KMS-11 (cell line): ENCODE measurements around the gene RAB19.

Experiments used
- H2AFZ ChIP-seq: fragments of 200-600 bp; sonication (generic); 2 replicates; pipeline ENCODE4 v1.6.1; 2016; ENCODE audit warnings: antibody characterized with exemption, mixed run types, low read depth
- H3K27ac ChIP-seq: fragments of 200-600 bp; sonication (generic); 2 replicates; pipeline ENCODE4 v1.6.1; 2016; ENCODE audit warnings: mild to moderate bottlenecking, mixed run types
- H3K27me3 ChIP-seq: fragments of 200-600 bp; sonication (generic); 2 replicates; pipeline ENCODE4 v1.6.1; 2017; ENCODE audit warnings: mild to moderate bottlenecking, low read depth, mixed run types, moderate library complexity; ENCODE audit not compliant: insufficient read depth
- H3K36me3 ChIP-seq: fragments of 200-600 bp; sonication (generic); 2 replicates; pipeline ENCODE4 v1.6.1; 2017; ENCODE audit warnings: mild to moderate bottlenecking, mixed run types; ENCODE audit not compliant: insufficient read depth
- H3K4me1 ChIP-seq: fragments of 200-600 bp; sonication (generic); 2 replicates; pipeline ENCODE4 v1.6.1; 2016; ENCODE audit warnings: mild to moderate bottlenecking, low read depth, mixed run types; ENCODE audit not compliant: poor library complexity, severe bottlenecking
- H3K4me2 ChIP-seq: fragments of 200-600 bp; sonication (generic); 2 replicates; pipeline ENCODE4 v1.7.0; 2016; ENCODE audit warnings: mild to moderate bottlenecking, mixed run types
- H3K4me3 ChIP-seq: fragments of 200-600 bp; sonication (generic); IDR thresholded peaks from 2 replicates; pipeline ENCODE4 v1.6.1; 2017; ENCODE audit warnings: low read depth, low read length, mixed read lengths; ENCODE audit not compliant: insufficient read depth
- H3K79me2 ChIP-seq: fragments of 200-600 bp; sonication (generic); 2 replicates; pipeline ENCODE4 v1.6.1; 2016; ENCODE audit warnings: low read depth, mixed run types; ENCODE audit not compliant: insufficient read depth
- H3K9ac ChIP-seq: fragments of 200-600 bp; sonication (generic); 2 replicates; pipeline ENCODE4 v1.6.1; 2016; ENCODE audit warnings: mild to moderate bottlenecking, mixed run types
- H4K20me1 ChIP-seq: fragments of 200-600 bp; sonication (generic); 2 replicates; pipeline ENCODE4 v1.6.1; 2016; ENCODE audit warnings: mild to moderate bottlenecking, mixed run types; ENCODE audit not compliant: insufficient read depth
- TF ChIP-seq, protein P1 (sequence below): fragments of 200-600 bp; sonication (generic); conservative IDR thresholded peaks from 2 replicates; pipeline ENCODE4 v1.6.1; 2017; ENCODE audit warnings: low read depth, mild to moderate bottlenecking, antibody characterized with exemption, low read length, moderate library complexity, mixed read lengths

The RAB19 gene

DNA sequence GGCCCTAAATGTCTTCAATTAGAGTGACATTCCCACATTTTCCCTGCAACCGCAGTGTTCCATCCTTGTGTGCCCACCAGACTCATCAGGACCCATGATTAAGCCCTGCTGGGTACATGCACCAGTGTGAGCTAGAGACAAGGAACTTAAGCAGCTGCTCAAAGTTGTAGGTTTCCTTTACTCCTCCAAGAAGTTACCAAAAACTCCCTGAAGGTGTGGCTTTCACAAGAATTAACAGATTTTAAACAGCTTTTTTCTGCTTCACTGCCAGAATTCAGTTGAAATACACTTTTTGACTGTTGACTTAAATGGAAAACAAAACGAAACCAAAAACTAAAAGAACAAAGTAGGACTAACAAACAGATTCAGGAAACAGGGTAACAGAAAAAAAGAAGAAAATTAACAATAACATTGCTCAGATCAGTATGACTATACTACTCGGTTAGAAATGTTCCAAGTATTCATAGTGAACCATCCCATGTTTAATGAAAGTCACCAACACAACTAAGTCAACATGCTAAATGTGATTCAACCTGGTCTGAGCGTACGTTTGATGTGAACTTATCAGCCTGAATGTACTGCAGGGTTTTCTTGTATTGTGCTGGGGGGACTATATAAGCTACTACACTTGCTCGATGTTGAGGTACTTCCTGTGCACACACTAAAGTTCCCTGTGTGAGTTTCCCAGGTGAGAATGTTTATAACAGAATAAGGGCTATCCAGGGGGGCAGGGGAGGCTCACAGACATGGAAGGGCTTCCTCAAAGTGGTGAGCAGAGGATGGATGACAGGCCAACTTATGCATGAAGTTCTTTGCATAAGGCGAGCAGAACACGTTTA lies 27.7 kb upstream of the RAB19 start:
- no peak overlapping the region for H3K4me3 ChIP-seq
- H3K9ac ChIP-seq = no peak overlapping the region
- H3K36me3 ChIP-seq = no peaks in the 10 kb centered on the region; the same call in 1 of the 2 replicates
- no peaks in the 10 kb centered on the region for H4K20me1 ChIP-seq
- no peak overlapping the region for H3K4me2 ChIP-seq
- H2AFZ ChIP-seq = no peak overlapping the region
- H3K27me3 ChIP-seq = no peaks in the 10 kb centered on the region
- no peaks in the 10 kb centered on the region for H3K4me1 ChIP-seq
- TF ChIP-seq, protein P1, sequence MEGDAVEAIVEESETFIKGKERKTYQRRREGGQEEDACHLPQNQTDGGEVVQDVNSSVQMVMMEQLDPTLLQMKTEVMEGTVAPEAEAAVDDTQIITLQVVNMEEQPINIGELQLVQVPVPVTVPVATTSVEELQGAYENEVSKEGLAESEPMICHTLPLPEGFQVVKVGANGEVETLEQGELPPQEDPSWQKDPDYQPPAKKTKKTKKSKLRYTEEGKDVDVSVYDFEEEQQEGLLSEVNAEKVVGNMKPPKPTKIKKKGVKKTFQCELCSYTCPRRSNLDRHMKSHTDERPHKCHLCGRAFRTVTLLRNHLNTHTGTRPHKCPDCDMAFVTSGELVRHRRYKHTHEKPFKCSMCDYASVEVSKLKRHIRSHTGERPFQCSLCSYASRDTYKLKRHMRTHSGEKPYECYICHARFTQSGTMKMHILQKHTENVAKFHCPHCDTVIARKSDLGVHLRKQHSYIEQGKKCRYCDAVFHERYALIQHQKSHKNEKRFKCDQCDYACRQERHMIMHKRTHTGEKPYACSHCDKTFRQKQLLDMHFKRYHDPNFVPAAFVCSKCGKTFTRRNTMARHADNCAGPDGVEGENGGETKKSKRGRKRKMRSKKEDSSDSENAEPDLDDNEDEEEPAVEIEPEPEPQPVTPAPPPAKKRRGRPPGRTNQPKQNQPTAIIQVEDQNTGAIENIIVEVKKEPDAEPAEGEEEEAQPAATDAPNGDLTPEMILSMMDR = no peak
- no peak overlapping the region for H3K27ac ChIP-seq
- no peaks in the 10 kb centered on the region for H3K79me2 ChIP-seq

GRCh38 chr7:140383954-140384713 lies 19.7 kb upstream of the RAB19 start:
- H3K27me3 ChIP-seq = no peaks in the 10 kb centered on the region; the same call in 1 of the 2 replicates

GRCh38 chr7:140384894-140385545 lies 18.8 kb upstream of the RAB19 start:
- Histone ChIP-seq H3K9ac (no peak overlapping the region), H3K4me3 (no peak overlapping the region), H4K20me1 (no peaks in the 10 kb centered on the region; the same call in 1 of the 2 replicates), H3K27ac (no peak overlapping the region), H2AFZ (no peak overlapping the region), H3K36me3 (no peaks in the 10 kb centered on the region), H3K27me3 (peaks cover 5% of the 10 kb centered on the region; the same call in 1 of the 2 replicates), H3K79me2 (no peaks in the 10 kb centered on the region), H3K4me1 (peaks cover 1% of the 10 kb centered on the region), H3K4me2 (no peak overlapping the region)
- TF ChIP-seq, protein P1 = no peak

More at GRCh38 chr7:140383954-140384713, 19.7 kb upstream of the RAB19 start:
- TF ChIP-seq, protein P1 = no peak
- Histone ChIP-seq H3K27ac (no peak overlapping the region), H3K4me3 (no peak overlapping the region), H3K36me3 (no peaks in the 10 kb centered on the region), H3K79me2 (no peaks in the 10 kb centered on the region), H3K4me2 (no peak overlapping the region), H2AFZ (no peak overlapping the region), H3K4me1 (no peaks in the 10 kb centered on the region), H4K20me1 (no peaks in the 10 kb centered on the region), H3K9ac (no peak overlapping the region)

DNA sequence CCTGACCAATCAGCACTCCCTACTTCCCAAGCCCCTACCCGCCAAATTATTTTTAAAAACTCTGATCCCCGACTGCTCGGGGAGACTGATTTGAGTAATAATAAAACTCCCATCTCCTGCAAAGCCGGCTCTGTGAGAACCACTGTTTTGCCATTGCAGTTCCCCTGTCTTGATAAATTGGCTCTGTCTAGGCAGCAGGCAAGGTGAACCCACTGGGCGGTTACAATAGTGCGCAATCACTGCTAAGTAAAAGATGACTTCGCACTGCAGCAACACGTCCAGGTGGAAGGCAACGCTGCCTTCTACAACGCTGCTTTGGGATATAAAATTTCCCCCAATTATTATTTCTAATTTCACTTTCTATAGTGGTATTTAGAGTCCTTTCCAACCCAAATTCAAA lies 14.4 kb upstream of the RAB19 start:
- no peak overlapping the region for H3K4me3 ChIP-seq
- peaks cover 13% of the 10 kb centered on the region for H4K20me1 ChIP-seq
- H3K36me3 ChIP-seq = no peaks in the 10 kb centered on the region
- H3K27ac ChIP-seq = no peak overlapping the region
- H3K79me2 ChIP-seq = no peaks in the 10 kb centered on the region
- TF ChIP-seq, protein P1 = no peak
- H2AFZ ChIP-seq = no peak overlapping the region
- peaks cover 24% of the 10 kb centered on the region; the same call in 1 of the 2 replicates for H3K27me3 ChIP-seq
- no peak overlapping the region for H3K4me2 ChIP-seq
- no peak overlapping the region for H3K9ac ChIP-seq
- H3K4me1 ChIP-seq = peaks cover 22% of the 10 kb centered on the region
